NCI-H345 treated with DMSO at 0.1 percent for 48 hours (cell line): Measurements from ENCODE around the gene KANK3.
"Not testable (repeated sequence)": the region's sequence is repeated elsewhere in the genome, so short reads cannot be mapped to it uniquely, and the experiment has no call there.

ENCODE experiments used
- DNase-seq: peaks from one replicate; lab custom pipeline; 2025; ENCODE audit not compliant: unreplicated experiment; lab: John Stamatoyannopoulos, UW

KANK3 gene

GRCh38 chr19:8320564-8321066 lies 22.4 kb downstream of the KANK3 start:
- DNase-seq = no peak

GRCh38 chr19:8319807-8320520 lies 23.1 kb downstream of the KANK3 start:
- DNase-seq = no peak

- not testable (repeated sequence) for DNase-seq
These were observed 24.2 kb downstream of the KANK3 start for GRCh38 chr19:8318835-8319234.

- DNase-seq = no peak
These were observed 26.5 kb downstream of the KANK3 start for GRCh38 chr19:8316351-8317125.

GRCh38 chr19:8314981-8315640 lies 28.0 kb downstream of the KANK3 start:
- DNase-seq = not testable (repeated sequence)

GRCh38 chr19:8311461-8312260 lies 31.4 kb downstream of the KANK3 start:
- DNase-seq = no peak

GRCh38 chr19:8310342-8311055 lies 32.6 kb downstream of the KANK3 start:
- no peak for DNase-seq

GRCh38 chr19:8308891-8309291 lies 34.2 kb downstream of the KANK3 start:
- no peak for DNase-seq

GRCh38 chr19:8307965-8308866 lies 34.8 kb downstream of the KANK3 start, which contains the start of gene CD320:
TSS of gene CD320 (minus strand) at chr19:8308358. CDS start at chr19:8308290, 68 bp downstream.
- peak; percentile 82 for DNase-seq

GRCh38 chr19:8307400-8307964 lies 35.6 kb downstream of the KANK3 start:
- no peak for DNase-seq

GRCh38 chr19:8306235-8307054 lies 36.6 kb downstream of the KANK3 start:
- DNase-seq = no peak

GRCh38 chr19:8305798-8306197 lies 37.3 kb downstream of the KANK3 start:
- DNase-seq = no peak

- DNase-seq = no peak
These were observed 38.0 kb downstream of the KANK3 start for GRCh38 chr19:8304841-8305621.

- no peak for DNase-seq
These were observed 40.3 kb downstream of the KANK3 start for GRCh38 chr19:8302734-8303133.

- DNase-seq = no peak
These were observed 40.7 kb downstream of the KANK3 start for GRCh38 chr19:8302357-8302691.

GRCh38 chr19:8291337-8291736 lies 51.7 kb downstream of the KANK3 start:
- not testable (repeated sequence) for DNase-seq

GRCh38 chr19:8276508-8276907 lies 66.6 kb downstream of the KANK3 start:
- not testable (repeated sequence) for DNase-seq
